GM23248 (cell line): ENCODE measurements around the gene NNT. TPM values are rescaled to one million over a fixed set of nuclear protein-coding genes. Genes with fewer than 3 reads are reported as not detected.
"Not testable (repeated sequence)": the region's sequence is repeated elsewhere in the genome, so short reads cannot be mapped to it uniquely, and the experiment has no call there.

Source experiments
- DNase-seq: peaks from one replicate; pipeline ENCODE4 v3.0.0-alpha.2; 2015
- H2AFZ ChIP-seq: fragments of 200-600 bp; sonication (generic); 2 replicates; pipeline ENCODE4 v1.6.1; 2016; ENCODE audit warnings: antibody characterized with exemption
- H3F3A ChIP-seq: fragments of 200-600 bp; sonication (generic); 2 replicates; pipeline ENCODE4 v1.6.1; 2016; ENCODE audit warnings: mild to moderate bottlenecking, antibody characterized with exemption, mixed run types; ENCODE audit not compliant: insufficient read depth
- H3K27ac ChIP-seq: fragments of 200-600 bp; sonication (generic); 2 replicates; pipeline ENCODE4 v1.5.1; 2016; ENCODE audit warnings: mild to moderate bottlenecking
- H3K27me3 ChIP-seq: fragments of 200-600 bp; sonication (generic); replicated peaks from 2 replicates; pipeline ENCODE4 v1.6.1; 2016; ENCODE audit warnings: mild to moderate bottlenecking; ENCODE audit not compliant: insufficient read depth
- H3K36me3 ChIP-seq: fragments of 200-600 bp; sonication (generic); 2 replicates; pipeline ENCODE4 v1.6.1; 2016; ENCODE audit warnings: low read depth, mild to moderate bottlenecking
- H3K4me1 ChIP-seq: fragments of 200-600 bp; sonication (generic); 2 replicates; pipeline ENCODE4 v1.6.1; 2016; ENCODE audit warnings: mild to moderate bottlenecking; ENCODE audit not compliant: insufficient read depth
- H3K4me2 ChIP-seq: fragments of 200-600 bp; sonication (generic); one replicate; pipeline ENCODE4 v1.6.1; 2016; ENCODE audit warnings: mild to moderate bottlenecking; ENCODE audit not compliant: unreplicated experiment
- H3K4me3 ChIP-seq: fragments of 200-600 bp; sonication (generic); 2 replicates; pipeline ENCODE4 v1.5.1; 2016; ENCODE audit warnings: mild to moderate bottlenecking
- H3K79me2 ChIP-seq: fragments of 200-600 bp; sonication (generic); 2 replicates; pipeline ENCODE4 v1.6.1; 2016; ENCODE audit warnings: mild to moderate bottlenecking; ENCODE audit not compliant: insufficient read depth
- H3K9ac ChIP-seq: fragments of 200-600 bp; sonication (generic); 2 replicates; pipeline ENCODE4 v1.6.1; 2016; ENCODE audit warnings: mild to moderate bottlenecking
- H3K9me2 ChIP-seq: fragments of 200-600 bp; sonication (generic); 2 replicates; pipeline ENCODE4 v1.6.1; 2016; ENCODE audit warnings: mixed run types, mild to moderate bottlenecking, moderate library complexity; ENCODE audit not compliant: insufficient read depth
- H3K9me3 ChIP-seq: fragments of 200-600 bp; sonication (generic); one replicate; pipeline ENCODE4 v1.6.1; 2017; ENCODE audit warnings: low read depth
- H4K20me1 ChIP-seq: fragments of 200-600 bp; sonication (generic); 2 replicates; pipeline ENCODE4 v1.6.0; 2016; ENCODE audit not compliant: insufficient read depth
- EZH2 ChIP-seq: fragments of 200-600 bp; sonication (generic); IDR thresholded peaks from 2 replicates; pipeline ENCODE4 v1.6.1; 2018; ENCODE audit warnings: antibody characterized with exemption, mild to moderate bottlenecking; ENCODE audit not compliant: insufficient read depth, poor library complexity, severe bottlenecking
- EZH2phosphoT487 ChIP-seq: fragments of 200-600 bp; sonication (generic); IDR thresholded peaks from 2 replicates; pipeline ENCODE4 v1.6.1; 2018; ENCODE audit warnings: antibody characterized with exemption, moderate library complexity, mild to moderate bottlenecking, low read depth; ENCODE audit not compliant: insufficient read depth
- WGBS, 2 experiments: methylation state at CpG; one replicate each; pipeline ENCODE4 v1.1.6; 2015 to 2017; ENCODE audit warnings: low lambda C conversion rate in 2 of 2, low coverage in 1 of 2; ENCODE audit errors: missing lambda C conversion rate in 2 of 2; 5-methylcytosine and 5-hydroxymethylcytosine counted together
- in situ Hi-C: fragments of 300-500 bp; cut with MboI; formaldehyde crosslinking; loops from 2 replicates; pipeline ENCODE4 v1.15.0; 2020
- polyA plus RNA-seq: library from polyadenylated mRNA; unstranded; fragments of >200 nt; fragmentation: Nextera tagmentation; extraction: Ambion mirVana; gene quantifications from 2 replicates; pipeline ENCODE4 v1.2.1, GENCODE V29; 2016
- total RNA-seq: library from RNA; depleted of rRNA; stranded (reverse); fragments of >200 nt; shearing (Covaris generic); gene quantifications from 2 replicates; pipeline ENCODE4 v1.2.3, GENCODE V29; 2014

The NNT gene
- total and polyA plus RNA-seq, 2 experiments from 2014 or later = 33.9 to 47.2 TPM

GRCh38 chr5:43588842-43589241 lies 14.1 kb upstream of the NNT start:
- in situ Hi-C loops = no loop called here
- Histone ChIP-seq H3K9me3 (no peaks in the 10 kb centered on the region), H3K4me3 (no peak overlapping the region), H3K9me2 (no peaks in the 10 kb centered on the region), H3K79me2 (no peaks in the 10 kb centered on the region), H3K4me2 (no peak overlapping the region), H3F3A (no peaks in the 10 kb centered on the region), H3K4me1 (no peaks in the 10 kb centered on the region), H2AFZ (no peak overlapping the region), H3K27me3 (no peaks in the 10 kb centered on the region), H3K9ac (no peak overlapping the region), H3K36me3 (no peaks in the 10 kb centered on the region), H4K20me1 (no peaks in the 10 kb centered on the region), H3K27ac (no peak overlapping the region)
- no peak for TF ChIP-seq EZH2
- 89 to 96% methylated on average over 1 of the region's 1 CpG for WGBS, 2 experiments
- no peak for DNase-seq

- no peaks in the 10 kb centered on the region for H3K36me3 ChIP-seq
- H3K9ac ChIP-seq = no peak overlapping the region
- no peak overlapping the region for H3K4me2 ChIP-seq
- in situ Hi-C loops = no loop called here
- H3K27ac ChIP-seq = no peak overlapping the region
- H3K27me3 ChIP-seq = no peaks in the 10 kb centered on the region
- H3K9me3 ChIP-seq = no peaks in the 10 kb centered on the region
- H3K4me1 ChIP-seq = no peaks in the 10 kb centered on the region
- no peaks in the 10 kb centered on the region for H3F3A ChIP-seq
- H4K20me1 ChIP-seq = no peaks in the 10 kb centered on the region
- no peaks in the 10 kb centered on the region for H3K9me2 ChIP-seq
- DNase-seq = no peak
- H3K79me2 ChIP-seq = no peaks in the 10 kb centered on the region
- TF ChIP-seq EZH2phosphoT487 (no peak), EZH2 (no peak)
- 96 to 100% methylated on average over 1 of the region's 1 CpG for WGBS, 2 experiments
- H2AFZ ChIP-seq = no peak overlapping the region
- no peak overlapping the region for H3K4me3 ChIP-seq
These were observed 13.7 kb upstream of the NNT start for GRCh38 chr5:43589310-43589709.

- no peaks in the 10 kb centered on the region for H3K27me3 ChIP-seq
- H3K4me2 ChIP-seq = no peak overlapping the region
- no peaks in the 10 kb centered on the region for H4K20me1 ChIP-seq
- no peaks in the 10 kb centered on the region for H3K79me2 ChIP-seq
- in situ Hi-C loops = no loop called here
- H3K27ac ChIP-seq = no peak overlapping the region
- no peaks in the 10 kb centered on the region for H3F3A ChIP-seq
- H3K9ac ChIP-seq = no peak overlapping the region
- H2AFZ ChIP-seq = no peak overlapping the region
- DNase-seq = no peak
- TF ChIP-seq EZH2phosphoT487 = no peak
- TF ChIP-seq EZH2 = no peak
- H3K9me3 ChIP-seq = no peaks in the 10 kb centered on the region
- H3K4me3 ChIP-seq = no peak overlapping the region
- no peaks in the 10 kb centered on the region for H3K9me2 ChIP-seq
- H3K4me1 ChIP-seq = no peaks in the 10 kb centered on the region
- H3K36me3 ChIP-seq = no peaks in the 10 kb centered on the region
These were observed 12.3 kb upstream of the NNT start for GRCh38 chr5:43590700-43591099.

GRCh38 chr5:43592363-43592762 lies 10.6 kb upstream of the NNT start:
- H3K4me3 ChIP-seq = no peak overlapping the region
- TF ChIP-seq EZH2phosphoT487 (no peak), EZH2 (no peak)
- H3K27ac ChIP-seq = no peak overlapping the region
- no peaks in the 10 kb centered on the region for H3K36me3 ChIP-seq
- no peaks in the 10 kb centered on the region for H3K4me1 ChIP-seq
- no peaks in the 10 kb centered on the region for H3K9me3 ChIP-seq
- no peak overlapping the region for H2AFZ ChIP-seq
- no peak overlapping the region for H3K9ac ChIP-seq
- H3K9me2 ChIP-seq = no peaks in the 10 kb centered on the region
- H3K4me2 ChIP-seq = no peak overlapping the region
- DNase-seq = no peak
- in situ Hi-C loops = no loop called here
- no peaks in the 10 kb centered on the region for H4K20me1 ChIP-seq
- no peaks in the 10 kb centered on the region for H3K79me2 ChIP-seq
- no peaks in the 10 kb centered on the region for H3F3A ChIP-seq
- H3K27me3 ChIP-seq = no peaks in the 10 kb centered on the region

- H3K27me3 ChIP-seq, H3K9me3 ChIP-seq, H3K79me2 ChIP-seq, H3K27ac ChIP-seq, H3F3A ChIP-seq, H3K4me2 ChIP-seq, in situ Hi-C loops, H4K20me1 ChIP-seq, H3K9ac ChIP-seq, H2AFZ ChIP-seq, H3K4me3 ChIP-seq, DNase-seq, H3K36me3 ChIP-seq, H3K9me2 ChIP-seq: not testable (repeated sequence)
- peaks cover 11% of the 10 kb centered on the region for H3K4me1 ChIP-seq
- WGBS, 2 experiments = 89 to 94% methylated on average over 1 of the region's 1 CpG
These were observed 4.1 kb upstream of the NNT start for GRCh38 chr5:43598927-43599326.
